NB4 (cell line): ENCODE measurements around the gene P4HTM.
A peak's percentile ranks its signal among the peaks of the same experiment; 100 is the strongest.

ENCODE experiments used
- DNase-seq: peaks from one replicate; pipeline ENCODE4 v3.0.0; 2010; ENCODE audit warnings: low read depth
- H3K4me3 ChIP-seq: one replicate; pipeline ENCODE4 v1.5.1; 2011; ENCODE audit warnings: mild to moderate bottlenecking, low read depth, low read length, moderate library complexity
- CTCF ChIP-seq: IDR thresholded peaks from one replicate; pipeline ENCODE4 v1.5.1; 2012; ENCODE audit warnings: low read depth, low read length
- MAX ChIP-seq: IDR thresholded peaks from 2 replicates; pipeline ENCODE4 v1.6.1; 2011; ENCODE audit warnings: low read depth, low read length
- MYC ChIP-seq: IDR thresholded peaks from 2 replicates; pipeline ENCODE4 v1.6.1; 2011; ENCODE audit warnings: low read depth, low read length
- POLR2A ChIP-seq: IDR thresholded peaks from 2 replicates; pipeline ENCODE4 v1.6.1; 2011; ENCODE audit warnings: mild to moderate bottlenecking; ENCODE audit not compliant: insufficient read length; ENCODE audit errors: extremely low read depth

P4HTM gene

GRCh38 chr3:49022688-49023171, 32.7 kb downstream of the P4HTM start:
- DNase-seq, result peak; percentile 62
- H3K4me3 ChIP-seq, result peak overlapping the region; percentile 97
- TF ChIP-seq CTCF (no peak), MAX (no peak), MYC (no peak), POLR2A (no peak)

- H3K4me3 ChIP-seq, result peak overlapping the region; percentile 97
- DNase-seq, result no peak
- no peak for TF ChIP-seq MAX
Observed at GRCh38 chr3:49023775-49024174, 33.7 kb downstream of the P4HTM start.

- TF ChIP-seq POLR2A (peak; percentile 10), CTCF (no peak), MYC (no peak)
- H3K4me3 ChIP-seq, result no peak overlapping the region
- no peak for DNase-seq
Observed at GRCh38 chr3:49024449-49024848, 34.4 kb downstream of the P4HTM start.

GRCh38 chr3:49025005-49025792, 35.2 kb downstream of the P4HTM start:
- TF ChIP-seq POLR2A (peak; percentile 12), MYC (peak; percentile 94), CTCF (no peak), MAX (peak; percentile 96)
- DNase-seq, result peak; percentile 96
- H3K4me3 ChIP-seq, result peak overlapping the region; percentile 21

- peak overlapping the region; percentile 16 for H3K4me3 ChIP-seq
- no peak for TF ChIP-seq MAX
- TF ChIP-seq MYC, result no peak
- no peak for TF ChIP-seq POLR2A
- TF ChIP-seq CTCF, result no peak
- no peak for DNase-seq
Observed at GRCh38 chr3:49025793-49026520, 35.9 kb downstream of the P4HTM start.

GRCh38 chr3:49026536-49026935, 36.5 kb downstream of the P4HTM start:
- TF ChIP-seq POLR2A (no peak), CTCF (no peak), MAX (no peak), MYC (no peak)
- DNase-seq, result no peak
- no peak overlapping the region for H3K4me3 ChIP-seq
